ELF-1 (cell line): ENCODE measurements around the gene SCAP.

Experiments used
- DNase-seq: peaks from one replicate; pipeline ENCODE4 v3.0.0-alpha.2; 2016; ENCODE audit warnings: low read depth, low spot score

The SCAP gene

DNA sequence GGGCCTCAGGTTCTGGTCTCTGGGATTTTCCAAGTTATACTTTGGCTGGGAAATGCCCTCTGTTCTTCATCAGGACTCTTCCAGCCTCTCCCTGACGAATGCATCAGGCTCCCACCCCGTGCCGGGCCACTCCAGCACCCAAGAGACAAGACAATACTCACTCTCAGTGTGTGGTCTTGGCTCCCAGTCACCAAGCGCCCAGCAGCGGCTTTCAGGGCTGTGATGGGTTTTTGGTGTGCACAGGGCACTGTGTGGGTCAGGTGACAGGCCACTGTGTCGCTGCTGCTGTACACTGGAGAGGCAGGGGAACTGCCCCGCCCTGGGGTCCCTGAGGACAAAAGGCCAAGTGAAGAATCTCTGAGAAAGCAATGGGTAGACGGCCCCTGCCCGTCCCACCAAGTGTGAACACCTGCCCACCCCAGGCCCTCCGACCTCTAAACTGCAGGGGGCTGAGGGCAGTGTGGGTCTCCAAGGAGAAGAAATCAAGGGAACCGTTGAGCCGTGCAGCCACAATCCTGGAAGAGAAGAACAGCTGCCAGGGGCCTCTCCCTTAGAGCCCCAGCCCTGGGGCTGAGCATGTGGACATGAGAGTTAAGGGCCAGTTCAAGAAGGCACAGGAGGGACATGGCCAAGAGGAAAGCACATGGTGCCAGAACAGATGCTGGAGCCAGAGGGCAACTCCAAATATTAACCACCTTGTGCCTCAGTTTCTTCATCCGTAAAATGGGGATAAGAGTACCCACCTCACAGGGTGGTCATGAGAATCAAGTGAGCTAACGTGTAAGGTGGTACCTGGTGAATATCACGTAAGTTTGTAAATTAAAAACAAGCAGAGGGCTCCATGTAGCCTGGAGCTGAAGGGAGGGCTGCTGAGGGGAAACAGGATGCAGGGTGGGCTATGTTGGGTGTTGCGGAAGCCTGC lies 60.8 kb downstream of the SCAP start:
- no peak for DNase-seq

GRCh38 chr3:47414161-47414564 lies 61.6 kb downstream of the SCAP start:
- no peak for DNase-seq

GRCh38 chr3:47413751-47414150 lies 62.0 kb downstream of the SCAP start:
- no peak for DNase-seq

DNA sequence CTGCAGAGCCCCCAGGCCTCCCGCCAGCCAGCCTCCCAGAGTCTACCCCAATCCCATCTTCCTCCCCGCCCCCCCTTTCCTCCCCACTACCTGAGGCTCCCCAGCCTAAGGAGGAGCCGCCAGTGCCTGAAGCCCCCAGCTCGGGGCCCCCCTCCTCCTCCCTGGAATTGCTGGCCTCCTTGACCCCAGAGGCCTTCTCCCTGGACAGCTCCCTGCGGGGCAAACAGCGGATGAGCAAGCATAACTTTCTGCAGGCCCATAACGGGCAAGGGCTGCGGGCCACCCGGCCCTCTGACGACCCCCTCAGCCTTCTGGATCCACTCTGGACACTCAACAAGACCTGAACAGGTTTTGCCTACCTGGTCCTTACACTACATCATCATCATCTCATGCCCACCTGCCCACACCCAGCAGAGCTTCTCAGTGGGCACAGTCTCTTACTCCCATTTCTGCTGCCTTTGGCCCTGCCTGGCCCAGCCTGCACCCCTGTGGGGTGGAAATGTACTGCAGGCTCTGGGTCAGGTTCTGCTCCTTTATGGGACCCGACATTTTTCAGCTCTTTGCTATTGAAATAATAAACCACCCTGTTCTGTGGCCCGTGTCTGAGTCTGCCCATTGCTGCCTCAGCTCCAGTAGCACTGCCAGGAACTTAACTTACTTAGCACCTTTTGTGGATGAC lies 62.8 kb downstream of the SCAP start:
- DNase-seq, result no peak

- DNase-seq, result no peak
These were observed 63.3 kb downstream of the SCAP start for GRCh38 chr3:47412453-47412756.

- DNase-seq, result no peak
These were observed 63.9 kb downstream of the SCAP start for GRCh38 chr3:47411696-47412452.

DNA sequence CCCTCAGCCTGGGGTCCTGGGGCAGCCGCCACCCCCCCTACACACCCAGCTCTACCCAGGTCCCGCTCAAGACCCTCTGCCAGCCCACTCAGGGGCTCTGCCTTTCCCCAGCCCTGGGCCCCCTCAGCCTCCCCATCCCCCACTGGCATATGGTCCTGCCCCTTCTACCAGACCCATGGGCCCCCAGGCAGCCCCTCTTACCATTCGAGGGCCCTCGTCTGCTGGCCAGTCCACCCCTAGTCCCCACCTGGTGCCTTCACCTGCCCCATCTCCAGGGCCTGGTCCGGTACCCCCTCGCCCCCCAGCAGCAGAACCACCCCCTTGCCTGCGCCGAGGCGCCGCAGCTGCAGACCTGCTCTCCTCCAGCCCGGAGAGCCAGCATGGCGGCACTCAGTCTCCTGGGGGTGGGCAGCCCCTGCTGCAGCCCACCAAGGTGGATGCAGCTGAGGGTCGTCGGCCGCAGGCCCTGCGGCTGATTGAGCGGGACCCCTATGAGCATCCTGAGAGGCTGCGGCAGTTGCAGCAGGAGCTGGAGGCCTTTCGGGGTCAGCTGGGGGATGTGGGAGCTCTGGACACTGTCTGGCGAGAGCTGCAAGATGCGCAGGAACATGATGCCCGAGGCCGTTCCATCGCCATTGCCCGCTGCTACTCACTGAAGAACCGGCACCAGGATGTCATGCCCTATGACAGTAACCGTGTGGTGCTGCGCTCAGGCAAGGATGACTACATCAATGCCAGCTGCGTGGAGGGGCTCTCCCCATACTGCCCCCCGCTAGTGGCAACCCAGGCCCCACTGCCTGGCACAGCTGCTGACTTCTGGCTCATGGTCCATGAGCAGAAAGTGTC lies 64.7 kb downstream of the SCAP start:
- no peak for DNase-seq

DNA sequence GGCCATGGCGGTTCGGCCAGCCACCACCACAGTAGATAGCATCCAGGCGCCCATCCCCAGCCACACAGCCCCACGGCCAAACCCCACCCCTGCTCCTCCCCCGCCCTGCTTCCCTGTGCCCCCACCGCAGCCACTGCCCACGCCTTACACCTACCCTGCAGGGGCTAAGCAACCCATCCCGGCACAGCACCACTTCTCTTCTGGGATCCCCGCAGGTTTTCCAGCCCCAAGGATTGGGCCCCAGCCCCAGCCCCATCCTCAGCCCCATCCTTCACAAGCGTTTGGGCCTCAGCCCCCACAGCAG lies 65.4 kb downstream of the SCAP start:
- no peak for DNase-seq

DNA sequence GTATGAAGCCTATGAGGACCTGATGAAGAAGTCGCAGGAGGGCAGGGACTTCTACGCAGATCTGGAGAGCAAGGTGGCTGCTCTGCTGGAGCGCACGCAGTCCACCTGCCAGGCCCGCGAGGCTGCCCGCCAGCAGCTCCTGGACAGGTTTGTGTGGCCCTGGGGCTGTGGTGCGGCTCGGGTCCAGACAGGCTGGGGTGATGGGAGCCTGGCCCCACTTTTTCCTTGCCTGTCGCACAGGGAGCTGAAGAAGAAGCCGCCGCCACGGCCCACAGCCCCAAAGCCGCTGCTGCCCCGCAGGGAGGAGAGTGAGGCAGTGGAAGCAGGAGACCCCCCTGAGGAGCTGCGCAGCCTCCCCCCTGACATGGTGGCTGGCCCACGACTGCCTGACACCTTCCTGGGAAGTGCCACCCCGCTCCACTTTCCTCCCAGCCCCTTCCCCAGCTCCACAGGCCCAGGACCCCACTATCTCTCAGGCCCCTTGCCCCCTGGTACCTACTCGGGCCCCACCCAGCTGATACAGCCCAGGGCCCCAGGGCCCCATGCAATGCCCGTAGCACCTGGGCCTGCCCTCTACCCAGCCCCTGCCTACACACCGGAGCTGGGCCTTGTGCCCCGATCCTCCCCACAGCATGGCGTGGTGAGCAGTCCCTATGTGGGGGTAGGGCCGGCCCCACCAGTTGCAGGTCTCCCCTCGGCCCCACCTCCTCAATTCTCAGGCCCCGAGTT lies 65.9 kb downstream of the SCAP start:
- DNase-seq, result no peak

GRCh38 chr3:47409284-47409683 lies 66.5 kb downstream of the SCAP start:
- no peak for DNase-seq

- no peak for DNase-seq
These were observed 66.9 kb downstream of the SCAP start for GRCh38 chr3:47408839-47409229.

GRCh38 chr3:47407896-47408838 lies 67.6 kb downstream of the SCAP start:
- no peak for DNase-seq

DNA sequence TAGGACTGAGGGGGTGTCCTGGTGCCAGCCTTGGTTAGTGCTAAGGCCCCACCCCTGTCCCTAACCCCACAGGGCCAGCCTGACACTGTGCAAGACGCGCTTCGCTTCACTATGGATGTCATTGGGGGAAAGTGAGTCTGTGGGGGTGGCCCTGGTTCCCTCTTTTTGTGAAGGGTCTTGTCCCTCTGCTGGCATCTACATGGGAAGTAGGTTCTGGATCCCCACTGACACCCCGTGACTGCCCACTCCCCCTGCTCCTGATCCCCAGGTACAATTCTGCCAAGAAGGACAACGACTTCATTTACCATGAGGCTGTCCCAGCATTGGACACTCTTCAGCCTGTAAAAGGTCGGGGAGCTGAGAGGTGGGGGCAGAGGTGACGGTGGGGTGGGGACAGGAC lies 68.5 kb downstream of the SCAP start:
- DNase-seq, result no peak

GRCh38 chr3:47406762-47407149 lies 69.0 kb downstream of the SCAP start:
- DNase-seq, result peak; percentile 26

DNA sequence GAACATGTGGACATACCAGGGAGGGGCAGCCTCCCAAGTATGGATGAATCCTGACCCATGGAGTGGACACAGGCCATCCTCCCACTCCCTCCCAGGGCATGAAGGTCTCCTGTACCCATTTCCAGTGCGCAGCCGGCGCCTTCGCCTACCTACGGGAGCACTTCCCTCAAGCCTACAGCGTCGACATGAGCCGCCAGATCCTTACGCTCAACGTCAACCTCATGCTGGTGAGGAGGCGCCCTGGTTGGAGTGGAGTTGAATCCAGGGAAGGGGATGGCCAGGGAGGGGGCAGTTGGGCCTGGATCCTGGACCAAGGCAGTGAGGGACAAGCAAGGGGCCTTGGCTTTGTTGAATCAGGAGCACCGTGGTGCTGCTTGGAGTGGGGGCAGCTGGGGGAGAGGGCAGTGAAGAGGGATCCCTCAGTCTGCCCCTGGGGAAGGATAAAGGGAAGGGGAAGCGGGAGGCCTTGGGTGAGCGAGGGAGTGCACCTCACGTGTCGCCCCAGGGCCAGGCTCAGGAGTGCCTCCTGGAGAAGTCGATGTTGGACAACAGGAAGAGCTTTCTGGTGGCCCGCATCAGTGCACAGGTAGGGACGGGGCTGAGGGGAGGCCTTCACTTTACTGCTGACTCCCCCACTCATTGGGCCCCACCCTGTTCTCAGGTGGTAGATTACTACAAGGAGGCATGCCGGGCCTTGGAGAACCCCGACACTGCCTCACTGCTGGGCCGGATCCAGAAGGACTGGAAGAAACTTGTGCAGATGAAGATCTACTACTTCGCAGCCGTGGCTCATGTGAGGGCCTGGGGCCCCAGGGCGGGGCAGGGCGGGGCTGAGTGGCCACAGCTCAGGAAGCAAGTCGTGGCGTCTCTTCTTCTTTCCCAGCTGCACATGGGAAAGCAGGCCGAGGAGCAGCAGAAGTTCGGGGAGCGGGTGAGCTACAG lies 69.7 kb downstream of the SCAP start:
- no peak for DNase-seq

GRCh38 chr3:47404955-47405790 lies 70.6 kb downstream of the SCAP start:
- DNase-seq, result no peak

DNA sequence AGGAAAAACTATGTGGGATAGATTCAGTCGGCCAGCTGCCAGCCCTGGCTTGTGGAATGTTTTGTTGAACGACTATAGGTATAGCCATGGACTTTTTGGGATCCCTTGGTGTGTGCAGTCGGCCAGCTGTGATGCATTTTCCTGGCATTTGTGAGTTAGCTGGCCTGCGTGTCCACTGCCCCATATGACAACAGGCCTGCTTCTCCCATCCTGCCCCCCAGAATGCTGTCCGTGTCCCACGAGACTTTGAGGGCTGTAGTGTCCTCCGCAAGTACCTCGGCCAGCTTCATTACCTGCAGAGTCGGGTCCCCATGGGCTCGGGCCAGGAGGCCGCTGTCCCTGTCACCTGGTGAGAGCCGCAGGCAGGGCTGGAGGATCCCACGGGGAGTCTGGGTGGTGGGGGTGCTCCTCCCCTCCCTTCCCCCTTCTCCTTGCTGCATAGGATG lies 71.3 kb downstream of the SCAP start:
- DNase-seq, result no peak
